ENCODE results near the gene DDAH1.

Gene DDAH1

GRCh38 chr1:85386068-85386722 is 78.8 kb downstream of the DDAH1 start:
- DNase-seq = no peak

GRCh38 chr1:85379203-85380136 is 85.5 kb downstream of the DDAH1 start:
- no peak for DNase-seq

- no peak for DNase-seq
Measured at GRCh38 chr1:85378534-85378933, 86.4 kb downstream of the DDAH1 start.

- DNase-seq = no peak
Measured at GRCh38 chr1:85376356-85376755, 88.6 kb downstream of the DDAH1 start.

GRCh38 chr1:85375493-85375892 is 89.5 kb downstream of the DDAH1 start:
- DNase-seq = no peak

- no peak for DNase-seq
Measured at GRCh38 chr1:85374160-85374559, 90.8 kb downstream of the DDAH1 start.

- DNase-seq = no peak
Measured at GRCh38 chr1:85373378-85373708, 91.6 kb downstream of the DDAH1 start.

- DNase-seq = no peak
Measured at GRCh38 chr1:85372683-85373377, 92.1 kb downstream of the DDAH1 start.

GRCh38 chr1:85371021-85371420 is 93.9 kb downstream of the DDAH1 start:
- no peak for DNase-seq

GRCh38 chr1:85368073-85368770 is 96.7 kb downstream of the DDAH1 start:
- no peak for DNase-seq

- DNase-seq = no peak
Measured at GRCh38 chr1:85366391-85367170, 98.4 kb downstream of the DDAH1 start.

GRCh38 chr1:85365851-85366250 is 99.1 kb downstream of the DDAH1 start:
- DNase-seq = no peak

- DNase-seq = no peak
Measured at GRCh38 chr1:85363521-85363920, 101.4 kb downstream of the DDAH1 start.

- DNase-seq = no peak
Measured at GRCh38 chr1:85363092-85363491, 101.9 kb downstream of the DDAH1 start.

GRCh38 chr1:85361606-85362296 is 103.2 kb downstream of the DDAH1 start:
- no peak for DNase-seq

GRCh38 chr1:85360730-85361493 is 104.0 kb downstream of the DDAH1 start:
- DNase-seq = no peak

GRCh38 chr1:85359874-85360721 is 104.9 kb downstream of the DDAH1 start:
- no peak for DNase-seq

GRCh38 chr1:85358702-85359438 is 106.1 kb downstream of the DDAH1 start:
- DNase-seq = no peak

- no peak for DNase-seq
Measured at GRCh38 chr1:85357817-85358216, 107.1 kb downstream of the DDAH1 start.
